H1 (cell line): ENCODE results near the gene CCDC106. TPM values are rescaled to one million over a fixed set of nuclear protein-coding genes. Genes with fewer than 3 reads are reported as not detected.

ENCODE experiments used
- CTCF ChIA-PET: fragments of 300-600 bp; sonication (Branson Sonifier 250); formaldehyde crosslinking; loops from one replicate; lab custom pipeline; 2021; ENCODE audit not compliant: partially characterized antibody; lab: Charles Lee
- POLR2A ChIA-PET: fragments of 300-600 bp; sonication (Branson Sonifier 250); formaldehyde crosslinking; loops from one replicate; lab custom pipeline; 2021; ENCODE audit warnings: inconsistent platforms; ENCODE audit not compliant: partially characterized antibody; lab: Charles Lee
- DNase-seq, 2 experiments: peaks; one replicate each; pipeline versions ENCODE4 v3.0.0 to v3.0.0-alpha.2; 2010 to 2022; ENCODE audit warnings: low spot score in 2 of 2, low read depth in 1 of 2, mixed read lengths in 1 of 2
- FAIRE-seq: peaks from 2 replicates; lab custom pipeline; 2011; peaks lifted over from hg19 to GRCh38; lab: Jason Lieb, UNC
- H2AFZ ChIP-seq: 2 replicates; pipeline ENCODE4 v1.8.1; 2012; ENCODE audit warnings: low read length, inconsistent platforms
- H2AK5ac ChIP-seq: 2 replicates; pipeline ENCODE4 v1.6.1; 2013; ENCODE audit warnings: low read depth, low read length
- H2BK120ac ChIP-seq: replicated peaks from 2 replicates; pipeline ENCODE3; 2013; ENCODE audit warnings: low read depth, low read length, inconsistent platforms
- H2BK12ac ChIP-seq: 2 replicates; pipeline ENCODE4 v1.6.1; 2013; ENCODE audit warnings: low read depth, low read length
- H2BK15ac ChIP-seq: 2 replicates; pipeline ENCODE4 v1.6.1; 2013; ENCODE audit warnings: low read length
- H2BK20ac ChIP-seq: 2 replicates; pipeline ENCODE4 v1.6.1; 2013; ENCODE audit warnings: low read length
- H2BK5ac ChIP-seq: 2 replicates; pipeline ENCODE4 v1.6.1; 2013; ENCODE audit warnings: low read depth, low read length
- H3K14ac ChIP-seq: 2 replicates; pipeline ENCODE4 v1.6.1; 2013; ENCODE audit warnings: inconsistent platforms; ENCODE audit not compliant: insufficient read length
- H3K18ac ChIP-seq: 2 replicates; pipeline ENCODE4 v1.6.1; 2013; ENCODE audit warnings: low read length; ENCODE audit errors: extremely low read depth
- H3K23ac ChIP-seq: 2 replicates; pipeline ENCODE4 v1.6.1; 2013; ENCODE audit warnings: inconsistent platforms; ENCODE audit not compliant: insufficient read length
- H3K23me2 ChIP-seq: 2 replicates; pipeline ENCODE4 v1.6.1; 2013; ENCODE audit warnings: low read depth, low read length
- H3K27ac ChIP-seq: 2 replicates; pipeline ENCODE4 v1.6.1; 2011; ENCODE audit warnings: low read depth, low read length, inconsistent platforms
- H3K27me3 ChIP-seq, 4 experiments: replicated peaks in 1 of 4; 1 replicate in 1 of 4; 2 replicates in 3 of 4; pipeline versions ENCODE4 v1.6.1 to v1.8.1; 2011 to 2013; ENCODE audit warnings: low read length in 3 of 4, mild to moderate bottlenecking in 3 of 4, inconsistent platforms in 2 of 4, mixed read lengths in 2 of 4, moderate library complexity in 1 of 4; ENCODE audit not compliant: control insufficient read depth in 3 of 4, insufficient read depth in 3 of 4; ENCODE audit errors: extremely low read depth in 1 of 4
- H3K36me3 ChIP-seq, 4 experiments: 2 replicates each; pipeline versions ENCODE4 v1.6.1 to v1.8.1; 2011 to 2013; ENCODE audit warnings: mild to moderate bottlenecking in 4 of 4, low read length in 3 of 4, moderate library complexity in 2 of 4, control low read depth in 1 of 4, inconsistent platforms in 1 of 4; ENCODE audit not compliant: insufficient read depth in 4 of 4, control insufficient read depth in 2 of 4
- H3K4ac ChIP-seq: replicated peaks from 2 replicates; pipeline ENCODE3; 2013; ENCODE audit warnings: low read length, low read depth, mixed read lengths, inconsistent platforms; ENCODE audit not compliant: insufficient read length
- H3K4me1 ChIP-seq, 4 experiments: replicated peaks in 1 of 4; 1 replicate in 1 of 4; 2 replicates in 3 of 4; pipeline versions ENCODE4 v1.6.1 to v1.8.1; 2011 to 2013; ENCODE audit warnings: low read length in 3 of 4, inconsistent platforms in 2 of 4, mixed read lengths in 1 of 4; ENCODE audit not compliant: insufficient read depth in 4 of 4, control insufficient read depth in 3 of 4
- H3K4me2 ChIP-seq, 2 experiments: 2 replicates each; pipeline versions ENCODE4 v1.6.1 to v1.8.1; 2011 to 2013; ENCODE audit warnings: low read depth in 2 of 2, low read length in 2 of 2, control low read depth in 1 of 2, inconsistent platforms in 1 of 2, mild to moderate bottlenecking in 1 of 2; ENCODE audit not compliant: insufficient read depth in 1 of 2
- H3K4me3 ChIP-seq, 4 experiments: fragments of 200-600, 300-600 bp in 1 of 4; sonication (generic), shearing (Covaris generic), sonication (Bioruptor Twin) in 1 of 4; 2 replicates each; pipeline versions ENCODE4 v1.5.1 to v1.8.1; 2011 to 2016; ENCODE audit warnings: low read length in 4 of 4, low read depth in 3 of 4, control low read depth in 2 of 4, inconsistent platforms in 2 of 4, mild to moderate bottlenecking in 2 of 4, mixed read lengths in 1 of 4, moderate library complexity in 1 of 4; ENCODE audit not compliant: insufficient read depth in 2 of 4; ENCODE audit errors: extremely low read depth in 1 of 4
- H3K56ac ChIP-seq: replicated peaks from 2 replicates; pipeline ENCODE3; 2013; ENCODE audit warnings: low read depth, mild to moderate bottlenecking, mixed read lengths, low read length, inconsistent platforms; ENCODE audit not compliant: insufficient read length
- H3K79me1 ChIP-seq: 2 replicates; pipeline ENCODE4 v1.6.1; 2013; ENCODE audit warnings: low read depth, low read length, control low read depth
- H3K79me2 ChIP-seq, 2 experiments: 2 replicates each; pipeline versions ENCODE4 v1.6.1 to v1.8.1; 2012 to 2013; ENCODE audit warnings: low read length in 2 of 2, mild to moderate bottlenecking in 2 of 2, inconsistent platforms in 1 of 2; ENCODE audit not compliant: insufficient read depth in 2 of 2, control insufficient read depth in 1 of 2
- H3K9ac ChIP-seq, 4 experiments: replicated peaks in 1 of 4; 1 replicate in 1 of 4; 2 replicates in 3 of 4; pipeline versions ENCODE4 v1.6.1 to v1.8.1; 2011 to 2013; ENCODE audit warnings: low read depth in 3 of 4, low read length in 3 of 4, control low read depth in 2 of 4, mild to moderate bottlenecking in 2 of 4, moderate library complexity in 2 of 4, inconsistent platforms in 1 of 4; ENCODE audit errors: extremely low read depth in 1 of 4
- H3K9me3 ChIP-seq, 2 experiments: 2 replicates each; pipeline versions ENCODE4 v1.6.1 to v1.8.1; 2012 to 2013; ENCODE audit warnings: mild to moderate bottlenecking in 2 of 2, moderate library complexity in 2 of 2, control low read depth in 1 of 2, inconsistent platforms in 1 of 2, low read depth in 1 of 2, low read length in 1 of 2, mixed read lengths in 1 of 2; ENCODE audit not compliant: insufficient read depth in 2 of 2
- H4K20me1 ChIP-seq, 2 experiments: replicated peaks in 1 of 2; 2 replicates each; pipeline versions ENCODE3 to v1.8.1; 2011 to 2013; ENCODE audit warnings: inconsistent platforms in 2 of 2, low read length in 2 of 2, mild to moderate bottlenecking in 1 of 2; ENCODE audit not compliant: insufficient read depth in 2 of 2, control insufficient read depth in 1 of 2
- H4K5ac ChIP-seq: 2 replicates; pipeline ENCODE4 v1.6.1; 2013; ENCODE audit warnings: low read length, low read depth, mixed read lengths, inconsistent platforms; ENCODE audit not compliant: insufficient read length
- H4K8ac ChIP-seq: 2 replicates; pipeline ENCODE4 v1.8.0; 2013; ENCODE audit warnings: mild to moderate bottlenecking, moderate library complexity, low read length, inconsistent platforms; ENCODE audit not compliant: insufficient read depth; ENCODE audit errors: extremely low read depth
- H4K91ac ChIP-seq: replicated peaks from 2 replicates; pipeline ENCODE3; 2013; ENCODE audit warnings: low read length, mixed read lengths, inconsistent platforms; ENCODE audit not compliant: insufficient read length
- SIRT6 ChIP-seq: IDR thresholded peaks from one replicate; pipeline ENCODE4 v1.7.1; 2012; ENCODE audit warnings: low read length, inconsistent platforms
- WGBS, 2 experiments: shearing (Covaris generic) in 1 of 2; methylation state at CpG; one replicate each; pipeline versions ENCODE4 v1.1.6 to v1.1.7; 2013 to 2015; ENCODE audit warnings: low lambda C conversion rate in 2 of 2, mixed read lengths in 2 of 2, inconsistent platforms in 1 of 2, low coverage in 1 of 2, missing lambda C conversion rate in 1 of 2; ENCODE audit not compliant: insufficient replicate concordance in 2 of 2, insufficient coverage in 1 of 2, insufficient read length in 1 of 2; ENCODE audit errors: extremely low coverage in 1 of 2, missing lambda C conversion rate in 1 of 2; 5-methylcytosine and 5-hydroxymethylcytosine counted together
- polyA plus RNA-seq, 7 experiments: library from polyadenylated mRNA; depleted of rRNA in 3 of 7; stranded (reverse) in 5 of 7; unstranded in 2 of 7; fragments of >200 nt in 5 of 7; fragments of 200-250 nt in 2 of 7; gene quantifications; 1 replicate in 5 of 7; 2 replicates in 1 of 7; 4 replicates in 1 of 7; pipeline versions ENCODE4 v1.2.1 to v1.2.3, GENCODE V29; 2011 to 2013; ENCODE audit warnings: missing spikeins in 2 of 7, mixed read lengths in 2 of 7
- total RNA-seq: library from RNA; stranded (reverse); fragmentation: NEBNext Ultra II Directional; extraction: Animal tissue kit (Norgen Biotek cat#: 25700); gene quantifications from 2 replicates; pipeline ENCODE4 v1.2.1, GENCODE V29; 2021
- TF ChIP-seq, protein P1 (sequence below): IDR thresholded peaks from 2 replicates; pipeline ENCODE4 v1.6.1; 2012; ENCODE audit warnings: inconsistent platforms

Gene CCDC106
- total and polyA plus RNA-seq, 2 of the 8 experiments (the other 6 are each of a cell fraction or from before 2014, with no cell fraction given): 12.0 to 20.1 TPM

DNA sequence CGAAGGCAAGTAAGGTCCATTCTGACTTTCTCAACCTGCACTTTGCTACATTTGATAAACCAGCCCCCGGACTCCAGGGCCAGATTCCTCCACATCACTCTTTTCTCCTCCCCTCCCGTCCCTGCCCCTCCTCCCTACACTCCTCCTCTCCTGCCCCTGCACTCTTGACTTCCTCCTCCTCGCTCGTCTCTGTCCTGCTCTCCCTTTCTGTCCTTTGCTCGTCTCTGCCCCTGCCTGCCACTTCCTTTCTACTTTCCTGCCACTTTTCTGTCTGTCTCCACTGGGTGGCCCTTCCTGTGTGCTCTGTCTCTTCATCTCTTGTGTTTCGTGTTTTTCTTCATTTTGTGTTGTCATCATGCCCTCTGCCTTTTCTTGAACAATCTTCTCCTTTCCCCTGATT, 13.8 kb downstream of the CCDC106 start:
- Histone ChIP-seq H3K36me3 (peaks cover 36 to 64% (median 53%) of the 10 kb centered on the region in 4 experiments), H2BK12ac (no peak overlapping the region)
- WGBS, 2 experiments: 91% methylated on average over 4 of the region's 7 CpGs; no CpG with 5 or more reads in 1 of the 2 experiments

More for the DNA sequence above, 13.8 kb downstream of the CCDC106 start:
- H3K4me3 ChIP-seq: no peak overlapping the region
- no peak overlapping the region for H3K18ac ChIP-seq
- H3K14ac ChIP-seq: no peak overlapping the region
- H2AFZ ChIP-seq: no peak overlapping the region
- TF ChIP-seq SIRT6: no peak
- TF ChIP-seq, protein P1, sequence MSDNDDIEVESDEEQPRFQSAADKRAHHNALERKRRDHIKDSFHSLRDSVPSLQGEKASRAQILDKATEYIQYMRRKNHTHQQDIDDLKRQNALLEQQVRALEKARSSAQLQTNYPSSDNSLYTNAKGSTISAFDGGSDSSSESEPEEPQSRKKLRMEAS: no peak
- H4K8ac ChIP-seq: no peak overlapping the region; the same call in 1 of the 2 replicates
- H3K27ac ChIP-seq: no peak overlapping the region
- no peak overlapping the region for H3K9ac ChIP-seq
- H3K4me1 ChIP-seq: peaks cover 0 to 12% (median 8%) of the 10 kb centered on the region in 4 experiments; a peak in 4 of 7 replicates
- peaks cover 38 to 85% of the 10 kb centered on the region in 2 experiments for H3K79me2 ChIP-seq
- no peak overlapping the region for H3K23ac ChIP-seq
- no peak for DNase-seq
- no peak overlapping the region for H2BK15ac ChIP-seq
- peaks cover 15% of the 10 kb centered on the region; the same call in 1 of the 2 replicates for H3K79me1 ChIP-seq
- H2AK5ac ChIP-seq: no peak overlapping the region
- H3K9me3 ChIP-seq: no peaks in the 10 kb centered on the region
- peaks cover 41 to 50% of the 10 kb centered on the region in 2 experiments for H4K20me1 ChIP-seq
- ChIA-PET POLR2A (no interaction called here), CTCF (interaction anchor here (1.5 kb wide), 1 partner anchor 10 kb away, joined by 7 read pairs; no protein-coding TSS in a partner anchor)
- no peak for FAIRE-seq
- no peak overlapping the region for H2BK120ac ChIP-seq
- no peak overlapping the region for H2BK20ac ChIP-seq
- H4K91ac ChIP-seq: no peak overlapping the region
- no peaks in the 10 kb centered on the region for H3K27me3 ChIP-seq
- no peak overlapping the region for H2BK5ac ChIP-seq
- H3K4me2 ChIP-seq: no peak overlapping the region
- no peak overlapping the region for H3K4ac ChIP-seq
- no peak overlapping the region for H4K5ac ChIP-seq
- no peak overlapping the region for H3K56ac ChIP-seq
- 0 out of 2 replicates have a peak, but pooled peaks cover under 1% of the 10 kb centered on the region for H3K23me2 ChIP-seq
